Activated T-cell treated with anti-CD3 and anti-CD28 coated beads for 1 hour (primary cell): ENCODE results near the gene COL1A1.
A peak's percentile ranks its signal among the peaks of the same experiment; 100 is the strongest.

Experiments
- DNase-seq: peaks from one replicate; pipeline ENCODE4 v3.0.0-alpha.2; 2020; ENCODE audit warnings: low read depth

Gene COL1A1

GRCh38 chr17:50141026-50141744 is 60.2 kb downstream of the COL1A1 start:
- no peak for DNase-seq

- peak; percentile 74 for DNase-seq
Measured at GRCh38 chr17:50139950-50140885, 61.2 kb downstream of the COL1A1 start.

GRCh38 chr17:50139185-50139783 is 62.1 kb downstream of the COL1A1 start:
- DNase-seq, result no peak

GRCh38 chr17:50137042-50137441 is 64.4 kb downstream of the COL1A1 start:
- no peak for DNase-seq

- no peak for DNase-seq
Measured at GRCh38 chr17:50136096-50136687, 65.2 kb downstream of the COL1A1 start.

- no peak for DNase-seq
Measured at GRCh38 chr17:50135316-50136095, 65.9 kb downstream of the COL1A1 start.

GRCh38 chr17:50134206-50135110 is 67.0 kb downstream of the COL1A1 start:
- no peak for DNase-seq

- no peak for DNase-seq
Measured at GRCh38 chr17:50133769-50134099, 67.7 kb downstream of the COL1A1 start.
